ENCODE results near the gene HDAC4. TPM values are rescaled to one million over a fixed set of nuclear protein-coding genes. Genes with fewer than 3 reads are reported as not detected.

Gene HDAC4
- polyA plus RNA-seq, 6 donors from 2014 or later: 1.5 to 6.8 (median 2.8) TPM; not detected in 1

- peaks cover 9 to 20% (median 11%) of the 10 kb centered on the region in 3 donors for H3K27me3 Mint-ChIP-seq
- no peaks in the 10 kb centered on the region for H3K9me3 Mint-ChIP-seq
- no peaks in the 10 kb centered on the region for H3K36me3 Mint-ChIP-seq
- ATAC-seq (ENCODE audit: low read depth in 2 of 2) (no peak), DNase-seq (no peak)
- no peak overlapping the region for H3K27ac Mint-ChIP-seq
- no peaks in the 10 kb centered on the region for H3K4me1 Mint-ChIP-seq
- no peak overlapping the region for H3K4me3 Mint-ChIP-seq
These were observed 366.1 kb downstream of the HDAC4 start for GRCh38 chr2:239034561-239035341.

GRCh38 chr2:239033801-239034560 lies 366.8 kb downstream of the HDAC4 start:
- Mint-ChIP-seq H3K4me1 (no peaks in the 10 kb centered on the region), H3K27ac (no peak overlapping the region), H3K27me3 (peaks cover 9 to 20% (median 11%) of the 10 kb centered on the region in 3 donors), H3K36me3 (no peaks in the 10 kb centered on the region), H3K9me3 (no peaks in the 10 kb centered on the region), H3K4me3 (no peak overlapping the region)
- ATAC-seq (ENCODE audit: low read depth in 2 of 2) (no peak), DNase-seq (no peak)

DNA sequence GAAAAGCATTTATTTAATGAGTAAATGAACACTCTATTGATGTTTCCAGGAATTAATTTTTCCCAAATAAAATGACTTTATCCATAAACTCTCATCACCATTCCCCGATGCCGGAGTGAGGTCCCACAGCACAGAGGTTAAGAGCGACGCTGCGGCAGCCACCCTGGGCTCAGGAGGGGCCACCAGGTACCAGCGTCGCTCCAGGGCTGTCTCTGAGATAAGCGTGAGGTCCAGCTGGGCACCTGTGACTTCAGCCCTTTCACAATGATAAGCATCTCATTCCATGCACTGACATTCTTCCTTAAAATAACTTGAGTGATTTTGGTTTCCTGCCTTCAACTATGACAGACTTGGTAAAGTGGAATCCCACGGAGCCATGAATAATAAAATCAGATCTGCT lies 370.9 kb downstream of the HDAC4 start:
- Mint-ChIP-seq H3K36me3 (no peaks in the 10 kb centered on the region), H3K9me3 (no peaks in the 10 kb centered on the region), H3K27me3 (peaks cover 16 to 20% (median 19%) of the 10 kb centered on the region in 3 donors), H3K4me3 (no peak overlapping the region), H3K4me1 (no peaks in the 10 kb centered on the region), H3K27ac (peak overlapping the region in 2 of 6 donors; percentile 15 to 21)
- ATAC-seq (ENCODE audit: low read depth in 2 of 2): no peak
- no peak for DNase-seq

- DNase-seq: no peak
- H3K9me3 Mint-ChIP-seq: no peaks in the 10 kb centered on the region
These were observed 372.6 kb downstream of the HDAC4 start for GRCh38 chr2:239028253-239028619.

GRCh38 chr2:239027391-239028252 lies 373.2 kb downstream of the HDAC4 start:
- Mint-ChIP-seq H3K4me3 (no peak overlapping the region), H3K27me3 (peaks cover 6 to 16% (median 14%) of the 10 kb centered on the region in 3 donors), H3K4me1 (no peaks in the 10 kb centered on the region), H3K9me3 (no peaks in the 10 kb centered on the region), H3K36me3 (no peaks in the 10 kb centered on the region), H3K27ac (peak overlapping the region in 1 of 6 donors; percentile 33)
- no peak for ATAC-seq (ENCODE audit: low read depth in 2 of 2)
- no peak for DNase-seq

More at GRCh38 chr2:239028253-239028619, 372.6 kb downstream of the HDAC4 start:
- no peak overlapping the region for H3K4me3 Mint-ChIP-seq
- no peak overlapping the region for H3K27ac Mint-ChIP-seq
- H3K27me3 Mint-ChIP-seq: peaks cover 6 to 16% (median 11%) of the 10 kb centered on the region in 3 donors
- ATAC-seq (ENCODE audit: low read depth in 2 of 2): no peak
- no peaks in the 10 kb centered on the region for H3K4me1 Mint-ChIP-seq
- H3K36me3 Mint-ChIP-seq: no peaks in the 10 kb centered on the region

- ATAC-seq (ENCODE audit: low read depth in 2 of 2) (no peak), DNase-seq (no peak)
- H3K36me3 Mint-ChIP-seq: no peaks in the 10 kb centered on the region
- no peaks in the 10 kb centered on the region for H3K9me3 Mint-ChIP-seq
- no peaks in the 10 kb centered on the region for H3K4me1 Mint-ChIP-seq
- H3K27ac Mint-ChIP-seq: no peak overlapping the region
- H3K4me3 Mint-ChIP-seq: no peak overlapping the region
- peaks cover 6 to 19% (median 15%) of the 10 kb centered on the region in 3 donors for H3K27me3 Mint-ChIP-seq
These were observed 374.0 kb downstream of the HDAC4 start for GRCh38 chr2:239026711-239027361.

DNA sequence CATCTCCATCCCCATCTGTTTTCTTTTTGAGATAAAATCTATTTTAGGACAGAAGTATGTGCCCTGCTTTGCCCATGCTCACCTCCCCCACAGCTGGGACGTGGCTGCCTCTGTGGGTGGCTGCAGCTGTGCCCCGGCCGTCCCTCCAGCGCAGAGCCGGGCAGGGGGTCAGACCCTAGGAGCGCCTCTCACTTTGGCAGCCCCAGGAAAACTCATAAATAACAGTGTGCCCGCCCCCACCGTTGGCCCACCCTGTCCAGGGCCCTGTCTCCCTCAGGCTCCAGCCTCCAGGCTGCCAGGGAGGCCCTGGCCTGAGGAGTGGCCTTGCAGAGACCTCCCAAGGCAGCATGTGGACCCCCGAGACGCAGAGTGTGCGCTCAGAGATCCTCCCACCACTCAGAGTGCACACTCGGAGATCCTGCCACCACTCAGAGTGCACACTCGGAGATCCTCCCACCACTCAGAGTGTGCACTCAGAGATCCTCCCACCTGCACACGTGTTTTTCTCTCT lies 374.8 kb downstream of the HDAC4 start:
- H3K36me3 Mint-ChIP-seq: no peaks in the 10 kb centered on the region
- no peak overlapping the region for H3K27ac Mint-ChIP-seq
- DNase-seq (no peak), ATAC-seq (ENCODE audit: low read depth in 2 of 2) (no peak)
- H3K27me3 Mint-ChIP-seq: peaks cover 6 to 19% (median 8%) of the 10 kb centered on the region in 3 donors
- no peaks in the 10 kb centered on the region for H3K4me1 Mint-ChIP-seq
- no peak overlapping the region for H3K4me3 Mint-ChIP-seq
- no peaks in the 10 kb centered on the region for H3K9me3 Mint-ChIP-seq

DNA sequence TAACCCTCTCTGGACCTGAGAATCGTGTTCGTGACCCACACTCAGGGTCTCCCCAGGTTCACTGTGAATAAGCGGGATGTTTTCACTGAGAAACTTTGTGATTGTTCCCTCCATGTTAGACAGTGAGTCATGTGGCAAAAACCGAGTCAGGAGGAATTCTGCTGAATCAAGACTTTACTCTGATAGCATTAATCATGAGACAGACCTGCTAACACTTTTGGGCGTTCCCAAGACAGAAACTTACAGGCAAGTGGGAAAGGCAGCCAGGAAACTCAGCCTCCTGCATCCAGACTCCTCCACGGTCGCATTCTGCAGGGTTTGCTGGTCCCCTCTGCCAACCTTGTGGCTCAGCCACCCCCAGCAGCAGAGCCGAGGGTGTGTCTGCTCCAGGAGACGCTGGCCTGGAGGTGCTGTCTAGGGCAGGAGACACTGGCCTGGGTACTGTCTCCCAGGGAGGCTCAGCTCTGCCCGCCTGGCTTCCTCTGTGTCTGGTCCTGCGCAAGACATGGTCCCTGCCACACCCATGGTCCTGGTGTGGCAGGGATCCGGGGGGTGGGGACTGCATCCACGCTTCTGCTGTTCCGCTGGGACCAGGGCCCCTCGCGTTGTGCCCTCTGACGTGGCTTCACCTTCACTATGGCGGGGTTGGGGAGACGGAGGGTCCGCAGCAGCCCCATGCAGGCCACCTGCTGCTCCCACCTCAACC lies 375.6 kb downstream of the HDAC4 start:
- H3K4me3 Mint-ChIP-seq: no peak overlapping the region
- H3K36me3 Mint-ChIP-seq: no peaks in the 10 kb centered on the region
- peaks cover 6 to 21% (median 6%) of the 10 kb centered on the region in 3 donors for H3K27me3 Mint-ChIP-seq
- ATAC-seq (ENCODE audit: low read depth in 2 of 2): no peak
- DNase-seq: no peak
- H3K4me1 Mint-ChIP-seq: no peaks in the 10 kb centered on the region
- H3K27ac Mint-ChIP-seq: no peak overlapping the region
- no peaks in the 10 kb centered on the region for H3K9me3 Mint-ChIP-seq

DNA sequence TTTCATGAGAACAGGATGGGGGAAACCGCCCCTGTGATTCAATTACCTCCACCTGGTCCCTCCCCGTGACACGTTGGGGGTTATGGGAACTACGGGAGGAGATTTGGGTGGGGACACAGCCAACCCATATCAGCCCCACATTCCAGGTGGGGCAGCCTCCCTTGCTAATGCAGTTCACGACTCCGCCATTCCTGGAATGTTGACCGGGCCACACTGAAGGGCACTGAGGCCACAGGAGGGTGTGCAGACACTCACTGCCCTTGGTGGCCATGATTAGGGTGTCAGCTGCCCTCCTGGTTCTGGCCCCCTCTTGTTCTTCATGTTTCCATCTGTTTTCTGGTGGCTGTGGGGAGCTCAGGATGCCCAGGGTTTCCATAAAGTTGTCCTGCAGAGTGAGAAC lies 376.6 kb downstream of the HDAC4 start:
- H3K4me3 Mint-ChIP-seq: no peak overlapping the region
- ATAC-seq (ENCODE audit: low read depth in 2 of 2) (no peak), DNase-seq (no peak)
- no peaks in the 10 kb centered on the region for H3K4me1 Mint-ChIP-seq
- no peak overlapping the region for H3K27ac Mint-ChIP-seq
- peaks cover 6 to 26% (median 13%) of the 10 kb centered on the region in 3 donors for H3K27me3 Mint-ChIP-seq
- no peaks in the 10 kb centered on the region for H3K9me3 Mint-ChIP-seq
- H3K36me3 Mint-ChIP-seq: no peaks in the 10 kb centered on the region

DNA sequence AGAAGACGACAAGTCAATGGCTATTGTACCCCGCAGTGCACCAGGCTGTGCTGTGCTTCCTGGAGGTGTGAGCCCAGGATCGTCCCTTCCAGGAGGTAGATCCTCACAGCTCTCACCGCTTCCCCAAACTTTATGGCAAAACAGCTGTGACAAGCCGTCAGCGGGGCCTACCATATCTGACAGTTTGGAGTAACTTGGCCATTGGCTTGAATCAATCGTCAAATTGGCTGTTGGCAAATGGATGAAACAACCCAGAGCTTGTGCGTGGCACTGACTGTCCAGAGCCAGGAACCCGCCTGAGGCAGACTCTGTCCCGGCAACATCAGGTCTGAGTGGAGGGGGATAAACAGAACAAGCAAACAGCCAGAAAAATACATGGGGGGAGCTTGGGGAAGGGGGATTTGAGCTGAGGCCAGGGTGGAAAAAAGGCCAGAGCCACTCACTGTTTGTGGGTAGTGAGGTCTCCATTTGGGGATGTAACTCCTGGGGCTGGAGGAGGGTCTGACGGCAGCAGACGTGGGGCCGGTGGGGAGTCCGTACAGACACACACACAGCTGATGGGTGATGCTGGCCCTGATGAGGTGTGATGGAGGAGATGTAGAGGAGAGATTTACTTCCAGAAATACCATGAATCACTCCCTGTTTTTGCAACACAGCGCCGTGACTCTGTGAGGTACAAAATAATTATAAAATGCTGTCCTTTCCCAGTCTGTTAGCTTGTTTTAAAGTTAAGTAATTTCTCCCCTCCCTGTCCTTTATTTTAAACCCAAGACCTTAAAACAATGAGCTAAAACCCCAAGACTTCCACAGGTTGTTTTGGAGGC lies 378.2 kb downstream of the HDAC4 start:
- H3K27ac Mint-ChIP-seq: no peak overlapping the region
- ATAC-seq (ENCODE audit: low read depth in 2 of 2) (no peak), DNase-seq (no peak)
- no peaks in the 10 kb centered on the region for H3K9me3 Mint-ChIP-seq
- no peak overlapping the region for H3K4me3 Mint-ChIP-seq
- H3K4me1 Mint-ChIP-seq: no peaks in the 10 kb centered on the region
- H3K36me3 Mint-ChIP-seq: no peaks in the 10 kb centered on the region
- peaks cover 6 to 26% (median 13%) of the 10 kb centered on the region in 3 donors for H3K27me3 Mint-ChIP-seq

DNA sequence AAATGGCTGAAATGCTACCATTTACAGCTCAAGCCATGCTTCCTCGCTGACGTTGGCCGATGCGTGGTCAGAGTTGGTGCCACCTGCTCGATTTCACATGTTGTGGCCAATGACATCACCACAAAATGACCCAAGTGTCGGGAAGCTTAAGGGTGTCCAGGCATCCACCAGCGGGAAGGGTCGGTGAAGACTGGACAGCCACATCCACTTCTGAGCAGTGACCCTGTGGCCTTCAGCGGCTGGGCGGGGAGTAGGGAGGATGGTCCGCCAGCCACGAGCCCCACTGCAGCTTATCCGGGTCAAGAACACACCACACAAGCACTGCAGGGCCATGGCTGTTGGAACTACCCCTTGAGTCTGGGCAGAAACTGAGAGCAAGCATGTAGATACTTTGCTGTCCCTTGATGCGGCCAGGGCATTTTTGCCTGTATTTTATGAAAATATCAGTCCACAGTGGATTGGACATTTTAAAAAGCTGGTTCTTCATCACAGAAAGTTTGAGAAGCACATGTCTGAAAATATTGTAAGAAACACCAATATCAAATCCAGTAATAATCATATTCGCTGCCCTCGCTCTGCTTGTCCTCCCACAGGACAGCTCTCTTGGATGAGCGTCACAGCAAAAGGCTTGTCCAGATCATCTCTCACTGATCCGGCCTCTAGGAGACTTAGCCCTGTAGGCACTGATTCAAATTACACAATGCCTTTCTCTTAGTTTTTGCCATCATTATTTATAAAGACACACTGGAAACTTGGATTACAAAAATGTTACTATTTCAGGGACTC lies 379.0 kb downstream of the HDAC4 start:
- Mint-ChIP-seq H3K27me3 (peaks cover 6 to 23% (median 11%) of the 10 kb centered on the region in 3 donors), H3K9me3 (no peaks in the 10 kb centered on the region), H3K4me1 (no peaks in the 10 kb centered on the region), H3K36me3 (no peaks in the 10 kb centered on the region), H3K27ac (no peak overlapping the region), H3K4me3 (no peak overlapping the region)
- ATAC-seq (ENCODE audit: low read depth in 2 of 2): no peak
- no peak for DNase-seq
